Muscle of leg (tissue), 11 donors: ENCODE data around the gene RPS6KA2. TPM values are rescaled to one million over a fixed set of nuclear protein-coding genes. Genes with fewer than 3 reads are reported as not detected.

ENCODE experiments used
- DNase-seq: peaks from one replicate; pipeline ENCODE4 v3.0.0; 2013
- H3K27ac ChIP-seq: one replicate; pipeline ENCODE4 v1.5.1; 2013; ENCODE audit warnings: mild to moderate bottlenecking, low read length, control low read depth
- H3K27me3 ChIP-seq: one replicate; pipeline ENCODE4 v1.6.1; 2013; ENCODE audit warnings: low read length; ENCODE audit not compliant: control insufficient read depth, insufficient read depth
- H3K36me3 ChIP-seq: one replicate; pipeline ENCODE4 v1.6.1; 2013; ENCODE audit warnings: low read length; ENCODE audit not compliant: control insufficient read depth, insufficient read depth
- H3K4me1 ChIP-seq: one replicate; pipeline ENCODE4 v1.6.1; 2013; ENCODE audit warnings: low read length; ENCODE audit not compliant: control insufficient read depth, insufficient read depth
- H3K4me3 ChIP-seq: one replicate; pipeline ENCODE4 v1.5.1; 2013; ENCODE audit warnings: low read length, control low read depth
- H3K9me3 ChIP-seq: replicated peaks from 2 replicates; pipeline ENCODE4 v1.6.1; 2013; ENCODE audit warnings: low read depth, low read length; ENCODE audit not compliant: control insufficient read depth
- WGBS: methylation state at CpG from one replicate; pipeline ENCODE4 v1.1.5; 2013; ENCODE audit warnings: missing lambda C conversion rate; ENCODE audit not compliant: insufficient coverage; 5-methylcytosine and 5-hydroxymethylcytosine counted together
- polyA plus RNA-seq, 8 donors: library from polyadenylated mRNA; unstranded; fragments of 120-200 nt; gene quantifications; one replicate each; pipeline versions ENCODE4 v1.2.1 to v1.2.3, GENCODE V29; 2013; ENCODE audit warnings: inconsistent platforms in 1 of 8, low replicate concordance in 1 of 8; ENCODE audit not compliant: insufficient read length in 8 of 8, insufficient read depth in 1 of 8
- total RNA-seq: library from RNA; stranded (reverse); fragments of 120-200 nt; gene quantifications from one replicate; pipeline ENCODE4 v1.2.4, GENCODE V29; 2013

The RPS6KA2 gene
- total and polyA plus RNA-seq, 9 donors = 15.4 to 29.2 (median 24.6) TPM

DNA sequence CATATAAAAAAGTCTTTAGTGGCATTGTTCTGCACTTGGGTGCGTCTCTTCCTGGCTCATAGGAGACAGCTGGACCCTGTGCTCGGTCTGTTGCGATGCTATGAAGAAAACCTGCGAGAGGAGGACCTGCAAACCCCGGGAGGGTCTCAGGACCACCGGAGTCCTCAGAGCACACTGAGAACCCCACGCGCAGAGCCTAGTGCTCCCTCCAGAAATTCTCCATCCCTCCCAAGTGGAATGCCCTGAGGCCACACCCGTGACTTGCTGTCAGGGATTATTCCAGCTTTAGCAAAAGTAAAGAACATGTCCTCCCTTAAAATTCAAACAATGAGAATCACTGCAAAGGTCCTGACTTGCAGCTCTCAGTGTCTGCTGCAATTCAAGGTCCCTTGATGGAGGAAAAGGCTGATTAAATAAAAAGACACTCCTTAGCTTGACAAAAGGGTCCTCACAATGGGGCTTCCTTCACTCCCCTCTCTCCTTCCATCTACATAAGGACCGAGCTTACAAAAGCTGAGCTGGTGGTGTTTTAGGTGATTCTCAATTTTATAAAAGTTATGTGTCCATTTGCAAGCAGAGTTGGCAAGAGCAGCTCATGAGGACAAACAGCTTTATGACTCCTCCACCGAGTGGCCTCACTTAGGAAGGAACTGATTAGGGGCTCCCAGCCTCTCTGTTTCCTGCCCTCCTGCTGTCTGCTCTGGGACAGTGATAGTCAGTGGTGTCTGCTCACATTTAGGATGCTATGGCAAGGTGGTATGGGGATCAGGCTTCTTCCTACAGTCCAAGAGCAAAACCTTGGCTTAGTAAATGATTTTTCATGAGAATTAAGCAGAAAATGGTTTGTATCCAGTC lies 137.5 kb downstream of the RPS6KA2 start:
- no peaks in the 10 kb centered on the region for H3K27me3 ChIP-seq
- H3K36me3 ChIP-seq = peaks cover 31% of the 10 kb centered on the region
- 77% methylated on average over 10 of the region's 11 CpGs for WGBS
- no peak overlapping the region for H3K4me3 ChIP-seq
- DNase-seq = no peak
- H3K9me3 ChIP-seq = no peaks in the 10 kb centered on the region
- peaks cover 29% of the 10 kb centered on the region for H3K4me1 ChIP-seq
- H3K27ac ChIP-seq = no peak overlapping the region

DNA sequence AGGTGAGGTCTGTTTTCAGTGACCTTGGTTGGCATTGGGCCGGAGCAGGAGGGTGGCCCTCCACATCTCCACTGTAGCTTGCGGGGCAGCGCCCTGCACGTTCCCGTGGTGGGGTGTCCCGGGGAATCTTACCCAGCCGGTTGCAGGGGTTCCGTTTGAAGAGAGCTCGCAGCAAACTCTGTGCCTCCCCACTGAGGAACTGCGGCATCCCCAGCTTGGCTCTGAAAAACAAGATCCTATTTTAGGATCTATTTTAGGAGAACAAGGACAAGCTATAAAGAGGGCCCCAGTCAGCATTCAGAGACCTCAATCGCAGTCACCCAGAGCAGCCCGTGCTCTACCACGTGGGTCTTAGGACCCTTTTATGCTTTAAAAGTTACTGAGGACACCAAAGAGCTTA lies 138.3 kb downstream of the RPS6KA2 start:
- Histone ChIP-seq H3K9me3 (no peaks in the 10 kb centered on the region), H3K4me1 (peaks cover 37% of the 10 kb centered on the region), H3K36me3 (peaks cover 24% of the 10 kb centered on the region), H3K27me3 (no peaks in the 10 kb centered on the region), H3K4me3 (no peak overlapping the region), H3K27ac (peak overlapping the region; percentile 4)
- DNase-seq = no peak
- 82% methylated on average over 6 of the region's 13 CpGs for WGBS

DNA sequence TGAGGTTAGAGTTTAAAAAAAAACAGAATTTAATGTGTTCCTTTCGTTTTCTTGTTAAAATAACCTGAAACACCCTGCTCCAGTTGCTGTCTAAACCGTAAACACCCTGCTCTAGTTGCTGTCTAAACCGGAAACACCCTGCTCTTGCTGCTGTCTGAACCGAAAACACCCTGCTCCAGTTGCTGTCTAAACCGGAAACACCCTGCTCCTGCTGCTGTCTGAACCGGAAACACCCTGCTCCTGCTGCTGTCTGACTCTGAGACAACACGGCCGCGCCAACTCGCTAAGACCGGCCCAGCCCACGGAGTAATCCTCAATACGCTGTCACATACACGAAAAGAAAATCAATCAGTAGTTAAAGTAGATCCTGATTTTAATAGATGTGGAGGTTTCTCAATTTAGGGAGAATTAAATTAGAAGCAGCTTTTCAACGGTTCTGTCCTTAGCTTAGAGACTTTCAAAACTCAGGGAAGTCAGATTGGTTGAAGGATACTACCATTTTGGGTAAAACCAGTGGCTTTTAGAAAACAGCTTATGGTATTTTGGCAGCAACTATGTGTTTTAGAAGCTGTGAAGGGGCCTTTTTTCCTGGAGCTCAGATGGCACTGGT lies 138.9 kb downstream of the RPS6KA2 start:
- Histone ChIP-seq H3K27me3 (no peaks in the 10 kb centered on the region), H3K9me3 (no peaks in the 10 kb centered on the region), H3K27ac (peak overlapping the region; percentile 52), H3K4me3 (no peak overlapping the region), H3K36me3 (peaks cover 21% of the 10 kb centered on the region), H3K4me1 (peaks cover 41% of the 10 kb centered on the region)
- WGBS = 31% methylated on average over 7 of the region's 15 CpGs
- DNase-seq = peak; percentile 84

DNA sequence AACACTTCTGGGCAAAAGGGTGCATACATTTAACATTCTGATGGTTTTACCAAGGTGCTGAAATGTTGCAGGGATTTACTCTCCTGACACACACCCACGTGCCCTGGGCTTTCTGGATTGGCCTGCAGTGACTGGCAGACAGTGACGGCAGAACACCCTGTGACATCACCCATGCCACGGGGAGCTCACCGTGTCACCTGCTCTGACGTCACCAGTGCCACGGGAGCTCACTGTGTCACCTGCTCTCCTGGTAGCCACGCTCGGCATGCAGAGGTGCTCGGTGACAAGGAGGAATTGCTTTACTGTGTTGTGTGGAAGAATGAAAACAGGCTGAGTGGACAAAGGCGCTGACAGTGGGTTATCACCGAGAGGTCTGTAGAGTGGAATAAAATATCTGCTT lies 139.9 kb downstream of the RPS6KA2 start:
- H3K27ac ChIP-seq = no peak overlapping the region
- no peaks in the 10 kb centered on the region for H3K9me3 ChIP-seq
- DNase-seq = no peak
- H3K27me3 ChIP-seq = no peaks in the 10 kb centered on the region
- peaks cover 21% of the 10 kb centered on the region for H3K36me3 ChIP-seq
- peaks cover 46% of the 10 kb centered on the region for H3K4me1 ChIP-seq
- H3K4me3 ChIP-seq = no peak overlapping the region
- WGBS = 91% methylated on average over 11 of the region's 11 CpGs

DNA sequence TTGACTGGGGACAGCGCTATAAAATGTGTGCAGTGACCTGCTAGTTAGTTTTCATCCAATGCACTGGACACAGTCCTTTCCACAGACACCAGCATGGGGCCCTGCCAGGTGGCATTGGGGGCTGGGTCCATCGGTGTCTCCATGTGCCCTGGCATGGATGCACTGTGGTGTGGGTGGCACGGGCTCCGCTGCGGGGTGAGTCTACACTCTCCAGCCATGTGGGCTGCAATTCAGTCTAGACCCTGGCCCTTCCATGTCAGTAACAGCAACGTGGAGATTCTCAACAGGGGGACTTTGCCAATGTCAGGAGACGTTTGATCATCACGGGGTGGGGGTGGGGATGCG lies 140.5 kb downstream of the RPS6KA2 start:
- no peak for DNase-seq
- no peaks in the 10 kb centered on the region for H3K9me3 ChIP-seq
- no peaks in the 10 kb centered on the region for H3K27me3 ChIP-seq
- H3K27ac ChIP-seq = no peak overlapping the region
- no peak overlapping the region for H3K4me3 ChIP-seq
- H3K36me3 ChIP-seq = peaks cover 21% of the 10 kb centered on the region
- 100% methylated on average over 9 of the region's 9 CpGs for WGBS
- peaks cover 46% of the 10 kb centered on the region for H3K4me1 ChIP-seq

DNA sequence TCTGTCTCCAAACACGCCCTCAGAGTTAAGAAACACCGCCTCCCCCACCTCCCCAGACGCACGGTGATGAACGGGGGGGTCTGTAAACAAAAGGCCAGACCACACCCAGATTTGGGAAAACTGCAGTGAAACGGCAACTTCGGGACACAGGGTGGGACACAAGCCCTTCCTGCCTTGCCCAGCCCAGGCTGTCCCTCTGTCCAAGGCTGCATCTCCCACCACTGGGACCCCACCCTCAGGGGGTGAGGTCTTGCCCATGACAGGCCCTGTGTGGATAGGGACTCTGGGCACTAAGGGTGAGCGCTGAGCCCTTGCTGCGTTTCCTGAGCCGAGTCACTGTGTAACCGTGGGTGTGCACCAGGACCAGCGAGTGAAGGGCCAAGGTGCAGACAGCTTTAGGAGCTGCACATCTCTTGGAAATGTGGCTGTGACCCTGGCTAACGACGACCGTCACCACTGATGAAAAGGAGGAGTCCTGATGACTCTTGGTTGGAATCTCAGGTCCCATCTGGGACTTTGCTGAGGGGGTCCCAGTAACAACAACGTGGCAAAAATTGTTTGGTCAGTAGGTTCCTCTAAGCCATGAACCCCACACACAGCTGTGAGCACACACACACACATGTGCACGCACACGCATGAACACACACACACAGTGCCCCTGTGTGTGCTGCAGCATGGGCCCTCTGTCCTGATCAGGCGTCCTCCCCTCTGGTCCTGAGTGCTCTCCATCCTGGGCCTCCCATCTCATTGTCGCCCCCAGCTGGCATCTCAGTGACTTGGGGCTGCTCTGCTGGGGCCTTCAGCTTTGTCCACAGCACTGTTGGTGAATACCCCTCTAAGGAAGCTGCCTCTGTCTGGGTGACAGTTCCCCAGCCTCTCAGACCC lies 141.2 kb downstream of the RPS6KA2 start:
- no peak for DNase-seq
- Histone ChIP-seq H3K4me1 (peaks cover 41% of the 10 kb centered on the region), H3K27ac (no peak overlapping the region), H3K9me3 (no peaks in the 10 kb centered on the region), H3K4me3 (no peak overlapping the region), H3K27me3 (no peaks in the 10 kb centered on the region), H3K36me3 (peaks cover 24% of the 10 kb centered on the region)
- 83% methylated on average over 20 of the region's 20 CpGs for WGBS

DNA sequence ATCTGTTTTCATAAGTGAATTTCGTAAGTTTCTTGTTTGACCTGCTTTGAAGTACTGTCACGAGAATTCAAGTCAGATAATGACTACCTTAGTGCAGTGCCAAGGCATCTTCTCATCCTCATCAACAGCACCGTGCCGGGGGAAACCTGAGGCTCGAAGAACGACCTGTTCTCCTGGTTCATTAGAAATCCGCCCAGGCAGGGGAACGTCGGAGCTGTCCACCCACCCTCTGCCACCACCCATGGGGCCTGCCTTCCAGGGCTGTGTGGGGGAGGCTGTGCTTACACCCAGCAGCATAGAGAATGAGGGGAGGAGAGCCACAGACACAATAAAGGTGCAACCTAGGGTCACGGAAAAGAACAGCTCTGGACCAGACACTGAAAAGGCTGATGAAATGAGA lies 142.2 kb downstream of the RPS6KA2 start:
- WGBS = 76% methylated on average over 5 of the region's 10 CpGs
- H3K36me3 ChIP-seq = peaks cover 16% of the 10 kb centered on the region
- H3K9me3 ChIP-seq = no peaks in the 10 kb centered on the region
- no peak for DNase-seq
- no peak overlapping the region for H3K27ac ChIP-seq
- peaks cover 38% of the 10 kb centered on the region for H3K4me1 ChIP-seq
- no peaks in the 10 kb centered on the region for H3K27me3 ChIP-seq
- H3K4me3 ChIP-seq = no peak overlapping the region

DNA sequence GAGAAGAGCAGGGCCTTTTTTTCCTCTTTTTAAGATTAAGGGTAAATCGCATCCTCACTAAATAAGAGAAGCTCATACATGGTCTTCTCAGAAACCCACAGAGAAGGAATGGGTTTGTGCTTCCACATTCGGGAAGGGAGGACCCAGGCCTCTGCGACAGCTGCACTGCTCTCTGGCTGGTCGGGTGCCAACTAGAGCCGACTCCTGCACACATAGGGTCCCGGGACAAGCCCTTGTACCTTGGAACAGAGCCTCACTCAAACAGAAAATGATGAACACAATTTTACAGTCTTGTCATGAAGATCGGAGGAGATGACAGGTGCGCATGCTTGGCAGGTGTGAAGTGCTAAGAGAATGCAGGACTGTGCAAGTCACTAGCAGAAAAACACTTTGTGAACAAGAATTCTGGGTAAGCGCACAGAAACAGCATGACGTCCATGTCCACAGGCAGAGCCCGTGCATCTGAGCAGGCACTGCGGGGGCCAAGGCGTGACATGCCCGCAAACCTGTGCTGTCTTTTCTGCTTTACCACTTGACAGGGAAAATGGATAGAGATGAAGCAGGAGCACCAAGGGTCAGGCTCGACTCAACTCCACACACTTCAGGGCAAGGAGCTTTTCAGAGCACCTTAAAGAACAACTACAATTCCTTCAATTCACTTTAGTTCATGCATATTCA lies 143.3 kb downstream of the RPS6KA2 start:
- DNase-seq = peak; percentile 77
- H3K36me3 ChIP-seq = peaks cover 26% of the 10 kb centered on the region

DNA sequence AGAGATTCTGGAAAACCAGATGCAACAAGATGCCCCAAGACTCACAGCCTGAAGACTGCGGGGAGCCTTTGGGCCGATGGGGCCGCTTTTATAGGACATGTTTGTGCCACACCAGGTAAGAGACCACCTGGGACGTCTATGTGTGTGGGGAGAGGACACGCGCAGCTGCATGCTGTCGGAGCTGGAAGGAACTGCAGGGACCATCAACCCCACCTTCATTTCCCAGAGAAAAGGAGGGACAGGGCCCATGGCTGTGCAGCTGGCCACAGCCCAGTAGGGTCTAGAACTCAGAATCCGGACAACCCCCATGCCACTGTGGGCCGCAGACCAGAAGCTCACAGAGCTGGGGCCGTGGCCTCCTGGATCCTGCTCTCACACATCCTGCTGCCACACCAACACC lies 144.0 kb downstream of the RPS6KA2 start:
- H3K27ac ChIP-seq = peak overlapping the region; percentile 48
- peaks cover 28% of the 10 kb centered on the region for H3K4me1 ChIP-seq
- DNase-seq = no peak
- H3K9me3 ChIP-seq = no peaks in the 10 kb centered on the region
- H3K4me3 ChIP-seq = no peak overlapping the region
- 96% methylated on average over 4 of the region's 10 CpGs for WGBS
- H3K27me3 ChIP-seq = no peaks in the 10 kb centered on the region
- H3K36me3 ChIP-seq = peaks cover 32% of the 10 kb centered on the region

More for the DNA sequence above, 143.3 kb downstream of the RPS6KA2 start:
- Histone ChIP-seq H3K9me3 (no peaks in the 10 kb centered on the region), H3K27me3 (no peaks in the 10 kb centered on the region), H3K27ac (peak overlapping the region; percentile 48), H3K4me1 (peaks cover 32% of the 10 kb centered on the region), H3K4me3 (no peak overlapping the region)
- 61% methylated on average over 6 of the region's 15 CpGs for WGBS
